PC-9 (cell line): ENCODE measurements around the gene DUS3L.

Experiments used
- EZH2 ChIP-seq: fragments of 200-600 bp; sonication (generic); IDR thresholded peaks from 2 replicates; pipeline ENCODE4 v1.8.0; 2017; ENCODE audit warnings: antibody characterized with exemption, low read depth
- TF ChIP-seq, protein P1 (sequence below): fragments of 200-600 bp; sonication (generic); conservative IDR thresholded peaks from 2 replicates; pipeline ENCODE4 v1.6.1; 2017; ENCODE audit warnings: mixed run types, antibody characterized with exemption, mild to moderate bottlenecking, moderate library complexity

DNA sequence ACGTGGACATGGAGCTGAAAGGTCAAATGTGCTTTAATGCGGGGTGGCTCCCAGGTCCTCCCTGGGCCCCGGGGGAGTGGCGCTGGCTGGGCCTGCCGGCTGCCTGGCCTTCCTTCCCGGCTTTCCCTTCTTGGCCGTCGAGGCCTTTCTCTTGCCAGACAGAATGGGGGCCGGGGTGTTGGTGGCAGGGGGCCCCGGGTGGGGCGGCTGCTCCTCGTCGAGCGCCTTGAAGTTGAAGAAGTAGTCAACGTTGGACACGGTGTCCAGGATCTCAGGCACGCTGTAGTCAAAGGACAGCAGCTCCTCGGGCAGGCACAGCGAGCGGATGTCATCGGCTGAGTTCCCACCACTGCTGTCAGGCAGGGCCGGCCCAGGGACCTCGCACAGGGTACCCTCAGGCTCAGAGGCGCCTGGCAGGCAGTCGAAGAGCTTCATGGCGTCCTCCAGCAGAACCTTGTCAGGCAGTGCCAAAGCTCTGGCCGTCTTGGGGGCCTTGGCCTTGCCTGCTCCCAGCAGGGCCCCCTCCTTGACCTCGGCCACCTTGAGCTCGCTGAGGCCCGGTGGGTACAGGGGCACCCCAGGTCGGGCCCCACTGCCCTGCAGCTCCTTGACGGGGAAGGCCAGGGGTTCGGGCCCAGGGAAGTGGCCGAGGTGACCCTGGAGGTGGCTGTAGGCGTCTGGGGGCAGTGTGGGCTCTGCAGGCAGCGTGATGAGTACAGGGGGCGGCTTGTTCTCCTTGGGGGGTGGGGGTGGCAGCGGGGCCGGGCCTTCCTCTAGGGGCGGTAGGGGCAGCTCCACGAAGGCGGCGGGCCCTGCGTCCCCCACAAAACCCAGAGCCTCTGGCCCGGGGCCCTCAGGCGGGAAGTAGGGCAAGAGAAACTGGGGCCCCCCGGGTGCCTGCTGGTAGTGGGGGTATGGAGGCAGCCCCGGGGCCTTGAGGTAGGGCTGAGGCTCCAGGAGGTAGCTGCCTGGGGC lies 7.7 kb downstream of the DUS3L start:
- TF ChIP-seq, protein P1, sequence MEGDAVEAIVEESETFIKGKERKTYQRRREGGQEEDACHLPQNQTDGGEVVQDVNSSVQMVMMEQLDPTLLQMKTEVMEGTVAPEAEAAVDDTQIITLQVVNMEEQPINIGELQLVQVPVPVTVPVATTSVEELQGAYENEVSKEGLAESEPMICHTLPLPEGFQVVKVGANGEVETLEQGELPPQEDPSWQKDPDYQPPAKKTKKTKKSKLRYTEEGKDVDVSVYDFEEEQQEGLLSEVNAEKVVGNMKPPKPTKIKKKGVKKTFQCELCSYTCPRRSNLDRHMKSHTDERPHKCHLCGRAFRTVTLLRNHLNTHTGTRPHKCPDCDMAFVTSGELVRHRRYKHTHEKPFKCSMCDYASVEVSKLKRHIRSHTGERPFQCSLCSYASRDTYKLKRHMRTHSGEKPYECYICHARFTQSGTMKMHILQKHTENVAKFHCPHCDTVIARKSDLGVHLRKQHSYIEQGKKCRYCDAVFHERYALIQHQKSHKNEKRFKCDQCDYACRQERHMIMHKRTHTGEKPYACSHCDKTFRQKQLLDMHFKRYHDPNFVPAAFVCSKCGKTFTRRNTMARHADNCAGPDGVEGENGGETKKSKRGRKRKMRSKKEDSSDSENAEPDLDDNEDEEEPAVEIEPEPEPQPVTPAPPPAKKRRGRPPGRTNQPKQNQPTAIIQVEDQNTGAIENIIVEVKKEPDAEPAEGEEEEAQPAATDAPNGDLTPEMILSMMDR = no peak
- no peak for TF ChIP-seq EZH2
